GM19438 (cell line): Measurements from ENCODE around the gene ZNF175.

ENCODE experiments used
- ATAC-seq: cut with Tn5 transposase; IDR thresholded peaks from one replicate; pipeline ENCODE4 v1.9.1; 2021; ENCODE audit warnings: low read depth; ENCODE audit not compliant: unreplicated experiment

ZNF175 gene

GRCh38 chr19:51549533-51550324 is 21.4 kb upstream of the ZNF175 start:
- ATAC-seq, result no peak

GRCh38 chr19:51550848-51551672 is 20.0 kb upstream of the ZNF175 start:
- ATAC-seq, result no peak

GRCh38 chr19:51551673-51552432 is 19.2 kb upstream of the ZNF175 start:
- no peak for ATAC-seq

- ATAC-seq, result no peak
Observed at GRCh38 chr19:51552608-51552995, 18.5 kb upstream of the ZNF175 start.

GRCh38 chr19:51552996-51553725 is 17.9 kb upstream of the ZNF175 start:
- ATAC-seq, result no peak

- ATAC-seq, result no peak
Observed at GRCh38 chr19:51559240-51559639, 11.8 kb upstream of the ZNF175 start.

GRCh38 chr19:51560339-51560738 is 10.7 kb upstream of the ZNF175 start:
- ATAC-seq, result no peak

GRCh38 chr19:51564791-51565190 is 6.3 kb upstream of the ZNF175 start:
- ATAC-seq, result no peak

- no peak for ATAC-seq
Observed at GRCh38 chr19:51565583-51565982, 5.5 kb upstream of the ZNF175 start.

- no peak for ATAC-seq
Observed at GRCh38 chr19:51566489-51567100, 4.5 kb upstream of the ZNF175 start.

GRCh38 chr19:51567583-51567982 is 3.5 kb upstream of the ZNF175 start:
- no peak for ATAC-seq

- no peak for ATAC-seq
Observed at GRCh38 chr19:51568456-51568855, 2.6 kb upstream of the ZNF175 start.

- no peak for ATAC-seq
Observed at GRCh38 chr19:51571599-51571998, 516 bp downstream of the ZNF175 start.

GRCh38 chr19:51572410-51572809 is 1.3 kb downstream of the ZNF175 start:
- ATAC-seq, result no peak

- no peak for ATAC-seq
Observed at GRCh38 chr19:51572908-51573307, 1.8 kb downstream of the ZNF175 start.

GRCh38 chr19:51573331-51573730 is 2.2 kb downstream of the ZNF175 start:
- ATAC-seq, result no peak

GRCh38 chr19:51576850-51577249 is 5.8 kb downstream of the ZNF175 start:
- ATAC-seq, result no peak

GRCh38 chr19:51586103-51586728 is 15.1 kb downstream of the ZNF175 start:
- ATAC-seq, result no peak

- no peak for ATAC-seq
Observed at GRCh38 chr19:51586799-51587198, 15.7 kb downstream of the ZNF175 start.
